Measurements from ENCODE around the gene CDKL1.

Gene CDKL1

GRCh38 chr14:50381008-50381407 lies 15.7 kb downstream of the CDKL1 start:
- DNase-seq (ENCODE audit: low read depth, low spot score): no peak
- no peak overlapping the region for H3K4me3 ChIP-seq (ENCODE audit: low read depth, low read length)
- CTCF ChIA-PET: interaction anchor here (1.5 kb wide), 1 partner anchor 60 kb away, joined by 4 read pairs; no protein-coding TSS in a partner anchor
- no peak for TF ChIP-seq CTCF (IDR thresholded peaks at IDR 0.05; ENCODE audit: insufficient read depth, low read length, missing control alignments)
- POLR2A ChIA-PET: no interaction called here

GRCh38 chr14:50380455-50380854 lies 16.2 kb downstream of the CDKL1 start:
- H3K4me3 ChIP-seq (ENCODE audit: low read depth, low read length): no peak overlapping the region
- POLR2A ChIA-PET: no interaction called here

GRCh38 chr14:50379563-50379962 lies 17.1 kb downstream of the CDKL1 start:
- no peak for TF ChIP-seq CTCF (IDR thresholded peaks at IDR 0.05; ENCODE audit: insufficient read depth, low read length, missing control alignments)
- ChIA-PET POLR2A (no interaction called here), CTCF (interaction anchor here (1.3 kb wide), 1 partner anchor 15 kb away, joined by 3 read pairs; no protein-coding TSS in a partner anchor)

More at GRCh38 chr14:50380455-50380854, 16.2 kb downstream of the CDKL1 start:
- no peak for DNase-seq (ENCODE audit: low read depth, low spot score)
- CTCF ChIA-PET: interaction anchor here (1.5 kb wide), 1 partner anchor 59 kb away, joined by 4 read pairs; no protein-coding TSS in a partner anchor
- no peak for TF ChIP-seq CTCF (IDR thresholded peaks at IDR 0.05; ENCODE audit: insufficient read depth, low read length, missing control alignments)

DNA sequence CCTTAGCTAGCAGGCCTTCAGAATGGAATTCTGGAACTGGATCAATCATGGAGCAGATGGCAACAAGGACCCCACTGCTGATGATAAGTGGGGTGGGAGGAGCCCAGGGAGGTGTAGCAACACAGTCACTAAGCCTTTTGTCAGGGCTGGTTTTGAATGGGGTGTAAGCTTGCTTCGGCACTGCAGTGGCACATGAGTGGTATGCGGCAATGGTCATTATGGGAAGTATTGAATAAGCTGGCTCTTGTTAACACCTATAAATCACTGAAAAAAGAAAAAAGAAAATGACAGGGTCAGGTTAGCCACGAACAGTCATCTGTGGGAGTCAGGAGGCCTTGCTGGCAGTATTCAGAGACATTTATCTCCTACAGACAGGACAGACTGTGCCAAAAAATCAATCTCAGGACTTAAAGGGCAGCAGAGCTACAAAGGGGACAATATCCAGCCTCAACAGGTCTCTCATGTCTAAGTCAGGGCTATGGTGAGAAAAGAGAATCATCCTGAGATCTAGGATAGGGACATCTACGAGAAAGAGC lies 19.1 kb downstream of the CDKL1 start:
- no peak for DNase-seq (ENCODE audit: low read depth, low spot score)
- ChIA-PET POLR2A (no interaction called here), CTCF (no interaction called here)
- H3K4me3 ChIP-seq (ENCODE audit: low read depth, low read length): no peak overlapping the region
- TF ChIP-seq CTCF (IDR thresholded peaks at IDR 0.05; ENCODE audit: insufficient read depth, low read length, missing control alignments): no peak

More at GRCh38 chr14:50379563-50379962, 17.1 kb downstream of the CDKL1 start:
- no peak for DNase-seq (ENCODE audit: low read depth, low spot score)
- no peak overlapping the region for H3K4me3 ChIP-seq (ENCODE audit: low read depth, low read length)

- ChIA-PET CTCF (no interaction called here), POLR2A (no interaction called here)
- DNase-seq (ENCODE audit: low read depth, low spot score): no peak
- TF ChIP-seq CTCF (IDR thresholded peaks at IDR 0.05; ENCODE audit: insufficient read depth, low read length, missing control alignments): no peak
- H3K4me3 ChIP-seq (ENCODE audit: low read depth, low read length): no peak overlapping the region
Observed at GRCh38 chr14:50375760-50376159, 20.9 kb downstream of the CDKL1 start.

GRCh38 chr14:50373959-50374358 lies 22.7 kb downstream of the CDKL1 start:
- no peak for TF ChIP-seq CTCF (IDR thresholded peaks at IDR 0.05; ENCODE audit: insufficient read depth, low read length, missing control alignments)
- no peak overlapping the region for H3K4me3 ChIP-seq (ENCODE audit: low read depth, low read length)
- DNase-seq (ENCODE audit: low read depth, low spot score): no peak
- CTCF ChIA-PET: interaction anchor here (0.7 kb wide), 1 partner anchor 56 kb away, joined by 4 read pairs; no protein-coding TSS in a partner anchor
- POLR2A ChIA-PET: no interaction called here
